ENCODE results near the gene ETS1.

DNA sequence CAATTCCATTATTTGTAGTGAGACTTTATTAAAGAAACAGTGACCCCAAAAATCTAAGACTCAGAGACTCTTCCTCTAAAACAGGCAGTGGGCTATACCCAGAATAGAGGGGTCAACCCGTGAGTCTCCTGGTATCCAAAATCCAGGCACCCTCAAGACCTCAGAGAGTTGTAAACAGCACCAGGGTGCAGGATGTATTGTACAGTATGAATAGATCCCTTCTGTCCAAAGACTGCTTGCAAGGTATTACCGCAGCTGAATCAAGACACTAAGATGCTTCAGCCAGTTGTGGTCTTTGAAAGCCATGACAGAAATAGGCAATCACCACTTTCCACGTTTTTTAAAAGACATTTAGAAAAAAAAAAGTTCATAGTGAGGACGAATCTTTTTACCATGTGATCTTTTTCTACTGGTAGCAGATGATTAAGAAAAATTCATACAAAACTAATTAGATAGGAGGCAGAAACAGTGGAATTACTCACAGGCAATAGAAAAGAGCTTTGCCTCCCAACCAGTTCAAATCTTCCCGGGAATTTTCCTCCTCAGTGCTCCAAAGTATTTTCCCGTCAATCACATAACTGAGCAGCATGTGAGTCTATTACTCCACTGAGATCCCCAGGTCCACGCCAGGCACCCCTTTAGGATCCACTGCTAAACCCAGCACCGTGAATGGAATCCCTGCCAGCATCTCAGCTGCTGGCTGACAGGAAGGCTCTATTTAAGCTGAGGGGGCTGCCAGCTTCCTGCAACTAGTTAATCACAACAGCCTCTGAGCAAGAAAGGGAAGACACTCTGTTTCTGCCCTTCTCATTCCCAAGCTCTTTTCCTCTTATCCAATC lies 113.1 kb downstream of the ETS1 start:
- TF ChIP-seq, protein P1, sequence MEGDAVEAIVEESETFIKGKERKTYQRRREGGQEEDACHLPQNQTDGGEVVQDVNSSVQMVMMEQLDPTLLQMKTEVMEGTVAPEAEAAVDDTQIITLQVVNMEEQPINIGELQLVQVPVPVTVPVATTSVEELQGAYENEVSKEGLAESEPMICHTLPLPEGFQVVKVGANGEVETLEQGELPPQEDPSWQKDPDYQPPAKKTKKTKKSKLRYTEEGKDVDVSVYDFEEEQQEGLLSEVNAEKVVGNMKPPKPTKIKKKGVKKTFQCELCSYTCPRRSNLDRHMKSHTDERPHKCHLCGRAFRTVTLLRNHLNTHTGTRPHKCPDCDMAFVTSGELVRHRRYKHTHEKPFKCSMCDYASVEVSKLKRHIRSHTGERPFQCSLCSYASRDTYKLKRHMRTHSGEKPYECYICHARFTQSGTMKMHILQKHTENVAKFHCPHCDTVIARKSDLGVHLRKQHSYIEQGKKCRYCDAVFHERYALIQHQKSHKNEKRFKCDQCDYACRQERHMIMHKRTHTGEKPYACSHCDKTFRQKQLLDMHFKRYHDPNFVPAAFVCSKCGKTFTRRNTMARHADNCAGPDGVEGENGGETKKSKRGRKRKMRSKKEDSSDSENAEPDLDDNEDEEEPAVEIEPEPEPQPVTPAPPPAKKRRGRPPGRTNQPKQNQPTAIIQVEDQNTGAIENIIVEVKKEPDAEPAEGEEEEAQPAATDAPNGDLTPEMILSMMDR (IDR thresholded peaks at IDR 0.05) = no peak
- no peak for TF ChIP-seq POLR2A (IDR thresholded peaks at IDR 0.05)

Data from transverse colon (tissue), 3 donors.